GM21367 (cell line): Measurements from ENCODE around the gene ASGR1.
"Not testable (repeated sequence)": the region's sequence is repeated elsewhere in the genome, so short reads cannot be mapped to it uniquely, and the experiment has no call there.

Experiments
- ATAC-seq: cut with Tn5 transposase; IDR thresholded peaks from one replicate; pipeline ENCODE4 v1.9.1; 2021; ENCODE audit not compliant: unreplicated experiment

ASGR1 gene

DNA sequence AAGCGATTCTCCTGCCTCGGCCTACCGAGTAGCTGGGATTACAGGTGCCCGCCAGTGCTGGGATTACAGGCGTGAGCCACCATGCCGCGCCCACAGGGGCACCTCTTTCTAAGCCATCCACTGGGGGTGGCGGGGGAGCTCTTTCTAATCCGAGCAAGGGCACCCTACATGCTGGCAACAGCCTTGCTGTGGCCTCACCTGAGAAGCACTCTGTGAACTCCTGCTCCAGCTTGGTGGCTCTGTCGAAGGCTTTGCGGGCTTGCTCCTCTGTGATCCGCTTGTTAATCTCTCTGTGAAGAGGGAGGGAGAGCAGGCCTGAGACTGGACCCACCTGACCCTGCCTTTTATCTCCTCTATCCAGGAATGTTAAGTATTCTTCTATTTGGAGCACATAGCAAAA lies 11.9 kb upstream of the ASGR1 start:
- ATAC-seq, result no peak

DNA sequence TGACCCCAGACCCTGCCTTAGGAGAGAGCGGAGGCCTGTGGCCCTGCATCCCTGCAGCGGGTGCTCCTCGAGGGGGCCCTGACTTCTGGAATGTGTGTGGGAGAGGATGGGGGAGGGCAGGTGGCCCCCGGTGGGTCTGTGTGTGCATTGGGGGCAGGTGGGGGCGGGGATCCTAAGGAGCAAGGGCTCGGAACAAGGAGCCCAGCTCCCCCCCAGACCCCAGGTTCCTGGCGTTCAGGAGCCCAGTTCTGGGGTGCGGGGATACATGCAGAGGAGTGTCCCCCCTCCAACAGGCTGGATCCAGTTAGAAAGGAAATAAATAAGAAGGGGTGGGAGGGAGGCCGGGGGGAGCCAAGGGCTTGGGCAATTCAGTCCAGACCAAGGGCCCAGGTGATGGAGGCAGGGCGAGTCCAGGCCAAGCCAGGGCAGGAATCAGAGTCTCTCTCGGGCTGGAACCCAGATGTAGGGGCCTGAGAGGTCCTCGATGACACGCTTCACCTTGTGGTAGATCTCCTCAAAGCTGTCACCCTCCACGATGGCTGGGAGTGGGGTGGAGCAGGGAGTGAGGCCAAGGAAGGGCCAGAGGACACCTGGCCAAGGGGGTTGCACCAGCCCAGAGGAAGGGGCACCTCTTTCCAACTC lies 11.2 kb upstream of the ASGR1 start:
- no peak for ATAC-seq

GRCh38 chr17:7186241-7186640 lies 7.1 kb upstream of the ASGR1 start:
- no peak for ATAC-seq

DNA sequence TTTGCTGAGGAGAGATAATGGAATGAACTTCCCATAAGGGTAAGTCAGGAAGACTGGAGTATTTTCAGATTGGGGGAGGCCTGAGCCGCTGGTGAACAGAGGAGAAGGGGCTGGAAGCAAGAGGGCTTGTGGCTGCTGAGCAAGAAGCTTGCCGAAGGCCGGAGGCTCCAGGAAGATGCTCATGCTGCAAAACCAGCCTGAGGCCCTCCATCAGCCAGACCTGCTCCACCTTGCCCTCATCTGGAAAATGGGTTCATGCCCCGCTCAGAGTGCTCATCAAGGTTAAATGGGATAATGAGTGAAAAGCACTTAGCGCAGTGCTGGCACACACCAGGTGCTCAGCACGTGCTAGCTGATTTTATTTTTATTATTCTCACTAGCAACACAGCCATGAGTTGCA lies 5.5 kb upstream of the ASGR1 start:
- no peak for ATAC-seq

DNA sequence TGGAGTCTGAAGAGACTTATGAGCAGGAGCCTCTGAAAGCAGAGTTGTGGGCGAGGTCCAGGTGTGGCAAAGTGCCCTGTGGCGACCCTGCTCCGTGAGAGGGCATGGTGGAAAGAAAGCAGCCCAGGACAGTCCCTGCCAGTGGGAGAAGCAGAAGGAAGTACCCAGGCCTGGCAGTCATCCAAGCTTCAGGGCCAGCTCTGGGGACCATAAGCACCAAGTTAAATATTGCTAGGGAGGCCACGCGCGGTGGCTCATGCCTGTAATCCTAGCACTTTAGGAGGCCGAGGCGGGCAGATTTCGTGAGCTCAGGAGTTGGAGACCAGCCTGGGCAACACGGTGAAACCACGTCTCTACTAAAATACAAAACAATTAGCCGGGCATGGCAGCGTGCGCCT lies 4.9 kb upstream of the ASGR1 start:
- ATAC-seq, result no peak

DNA sequence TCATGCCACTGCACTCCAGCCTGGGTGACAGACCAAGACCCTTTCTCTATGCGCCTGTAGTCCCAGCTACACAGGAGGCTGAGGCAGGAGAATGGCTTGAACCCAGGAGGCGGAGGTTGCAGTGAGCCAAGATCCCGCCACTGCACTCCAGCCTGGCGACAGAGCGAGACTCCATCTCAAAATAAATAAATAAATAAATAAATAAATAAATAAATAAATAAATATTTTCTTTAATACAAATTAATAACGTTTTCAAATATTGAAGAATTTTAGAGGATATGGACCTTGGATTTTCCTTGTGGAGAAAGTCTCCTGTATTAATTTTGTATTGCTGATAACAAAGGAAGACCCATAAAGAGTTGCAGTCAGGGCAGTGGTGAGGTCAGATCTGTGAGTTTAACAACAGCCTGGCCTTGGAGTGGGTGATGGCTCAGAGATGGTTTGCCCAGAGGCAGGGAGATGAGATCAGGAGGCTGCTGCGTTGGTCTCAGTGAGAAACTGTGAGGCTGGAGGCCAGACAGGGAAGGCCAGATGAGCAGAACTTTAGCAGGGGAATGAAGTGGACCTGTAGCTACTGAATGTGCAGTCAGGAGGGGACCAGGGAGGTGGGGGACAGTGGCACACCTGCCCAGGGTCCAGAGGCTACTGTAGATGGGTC lies 4.4 kb upstream of the ASGR1 start:
- no peak for ATAC-seq

DNA sequence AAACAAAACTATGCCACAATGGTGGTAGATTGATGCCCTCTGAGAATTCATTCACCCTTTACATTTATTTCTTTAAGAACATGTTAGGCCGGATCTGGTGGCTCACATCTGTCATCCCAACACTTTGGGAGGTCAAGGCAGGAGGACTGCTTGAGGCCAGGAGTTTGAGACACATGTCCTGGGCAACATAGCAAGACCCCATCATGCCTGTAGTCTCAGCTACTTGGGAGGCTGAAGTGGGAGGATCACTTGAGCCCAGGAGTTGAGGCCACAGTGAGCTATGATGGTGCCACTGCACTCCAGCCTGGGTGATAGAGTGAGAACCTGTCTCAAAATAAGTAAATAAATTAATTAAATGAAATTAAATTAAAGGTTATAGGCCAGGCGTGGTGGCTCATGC lies 2.9 kb upstream of the ASGR1 start:
- ATAC-seq, result not testable (repeated sequence)

GRCh38 chr17:7178973-7179316 lies 225 bp downstream of the ASGR1 start:
- no peak for ATAC-seq

DNA sequence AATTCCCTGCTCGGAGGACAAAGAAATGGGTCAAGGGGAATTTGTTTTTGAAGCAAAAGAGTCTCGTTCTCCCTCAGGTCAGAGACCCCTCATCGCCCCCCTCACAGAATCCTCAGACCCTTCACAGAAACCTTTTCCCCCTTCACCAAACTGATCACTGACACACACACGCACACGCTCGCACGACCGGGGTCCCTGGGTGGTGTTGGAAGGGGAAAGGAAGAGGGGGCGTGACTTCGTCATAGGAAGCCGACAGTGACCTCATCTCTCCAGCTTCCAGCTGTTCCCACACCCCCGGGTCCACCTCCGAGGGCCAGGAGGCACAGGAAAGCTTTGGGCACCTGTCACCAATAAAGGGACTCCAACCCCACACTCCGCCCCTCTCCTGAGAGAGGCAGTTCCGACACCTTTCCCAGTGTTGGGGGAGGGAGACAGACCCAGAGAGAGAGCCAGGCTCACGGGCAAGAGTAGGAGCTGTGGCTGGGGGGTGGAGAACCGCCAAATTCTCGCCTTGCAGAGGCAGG lies 1.2 kb downstream of the ASGR1 start:
- ATAC-seq, result no peak

- ATAC-seq, result no peak
Measured at GRCh38 chr17:7177191-7177953, 1.8 kb downstream of the ASGR1 start.

DNA sequence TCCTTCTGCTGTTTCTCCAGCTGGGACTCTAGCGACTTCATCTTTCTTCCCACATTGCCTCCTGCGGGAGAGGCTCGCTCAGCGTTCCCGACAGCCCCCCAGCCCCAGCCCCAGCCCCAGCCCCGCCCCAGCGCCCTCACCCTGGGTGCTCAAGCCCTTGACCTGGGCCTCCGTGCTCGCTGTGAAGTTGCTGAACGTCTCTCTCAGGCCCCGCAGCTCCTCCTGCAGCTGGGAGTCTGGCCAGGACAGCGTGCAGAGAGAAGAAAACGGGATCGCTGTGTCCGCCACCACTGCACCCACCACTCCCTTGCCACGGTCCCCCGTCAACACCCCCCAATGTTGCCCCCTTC lies 2.4 kb downstream of the ASGR1 start:
- no peak for ATAC-seq

- no peak for ATAC-seq
Measured at GRCh38 chr17:7176107-7176840, 2.9 kb downstream of the ASGR1 start.

DNA sequence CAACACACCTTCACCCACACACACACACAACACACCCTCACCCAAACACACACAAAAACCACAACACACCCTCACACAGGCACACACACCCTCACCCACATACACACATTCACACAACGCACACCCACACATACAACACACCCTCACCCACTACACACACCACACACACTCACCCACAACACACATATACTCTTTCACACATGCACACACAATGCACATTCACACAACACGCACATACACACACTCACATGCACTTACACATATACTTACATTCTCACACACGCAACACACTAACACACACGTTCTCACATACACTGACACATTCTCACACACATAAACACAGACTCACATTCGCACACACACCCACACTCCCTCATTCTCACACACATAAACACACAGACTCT lies 3.8 kb downstream of the ASGR1 start:
- ATAC-seq, result no peak

DNA sequence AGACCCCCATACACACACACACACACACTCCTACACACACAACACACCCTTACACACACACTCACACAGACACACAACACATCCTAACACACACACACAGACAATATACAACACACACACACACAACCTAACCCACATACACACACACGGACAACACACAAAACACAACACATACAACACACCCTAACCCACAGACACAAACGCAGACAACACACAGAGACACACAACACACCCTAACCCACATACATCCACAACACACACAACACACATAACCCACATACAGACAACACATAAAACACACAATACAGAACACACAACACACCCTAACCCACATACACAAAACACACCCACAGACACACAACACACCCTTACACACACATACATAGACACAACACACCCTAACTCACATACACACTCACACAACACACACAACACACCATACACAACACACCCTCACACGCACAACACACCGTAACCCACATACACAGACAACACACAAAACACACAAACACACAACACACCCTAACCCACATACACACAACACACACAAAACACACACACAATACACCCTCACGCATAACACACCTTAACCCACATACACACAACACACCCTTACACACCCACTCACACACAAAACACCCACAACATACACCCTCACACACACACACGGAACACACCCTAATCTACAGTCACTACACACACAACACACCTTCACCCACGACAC lies 4.4 kb downstream of the ASGR1 start:
- no peak for ATAC-seq

DNA sequence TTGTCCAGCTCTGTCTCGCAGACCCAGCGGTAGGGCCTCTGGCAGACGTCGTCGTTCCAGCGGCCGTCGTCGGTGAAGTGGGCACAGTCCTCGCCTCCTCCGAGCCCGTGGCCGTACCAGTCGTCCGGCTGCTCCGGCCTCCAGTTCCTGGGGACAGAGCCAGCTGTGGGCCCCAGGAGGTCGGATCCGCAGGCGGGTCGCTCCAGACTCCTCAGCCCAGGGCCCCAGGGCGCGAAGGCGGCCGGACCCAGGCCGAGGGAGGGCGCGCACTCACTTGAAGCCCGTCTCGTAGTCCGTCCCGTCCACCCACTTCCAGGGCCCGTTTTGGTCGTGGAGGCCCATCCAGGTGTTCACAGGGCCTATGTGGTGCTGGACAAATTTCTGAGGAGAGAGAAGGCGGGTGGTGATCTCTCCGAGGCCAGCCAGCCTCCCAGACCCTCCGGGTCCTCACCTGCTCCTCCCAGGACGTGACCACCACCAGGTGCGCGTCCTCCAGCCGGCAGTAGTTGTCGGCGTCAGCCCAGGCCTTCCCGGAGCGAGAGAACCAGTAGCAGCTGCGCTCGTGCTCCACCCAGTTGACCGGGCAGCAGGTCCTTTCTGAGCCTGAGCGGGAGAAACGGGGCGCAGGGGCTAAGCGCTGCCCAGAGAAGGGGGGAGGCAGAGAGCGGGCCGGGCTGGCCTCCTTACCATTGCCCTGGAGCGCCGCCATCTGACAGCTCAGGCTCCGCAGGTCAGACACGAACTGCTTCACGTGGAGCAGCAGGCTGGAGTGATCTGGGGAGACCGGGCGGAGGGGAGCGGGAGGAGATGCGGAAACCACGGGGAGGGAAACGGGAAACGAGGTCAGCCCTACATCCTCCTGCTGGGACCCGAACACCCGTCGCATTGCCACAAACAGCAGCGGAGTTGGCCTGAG lies 5.2 kb downstream of the ASGR1 start:
- no peak for ATAC-seq

DNA sequence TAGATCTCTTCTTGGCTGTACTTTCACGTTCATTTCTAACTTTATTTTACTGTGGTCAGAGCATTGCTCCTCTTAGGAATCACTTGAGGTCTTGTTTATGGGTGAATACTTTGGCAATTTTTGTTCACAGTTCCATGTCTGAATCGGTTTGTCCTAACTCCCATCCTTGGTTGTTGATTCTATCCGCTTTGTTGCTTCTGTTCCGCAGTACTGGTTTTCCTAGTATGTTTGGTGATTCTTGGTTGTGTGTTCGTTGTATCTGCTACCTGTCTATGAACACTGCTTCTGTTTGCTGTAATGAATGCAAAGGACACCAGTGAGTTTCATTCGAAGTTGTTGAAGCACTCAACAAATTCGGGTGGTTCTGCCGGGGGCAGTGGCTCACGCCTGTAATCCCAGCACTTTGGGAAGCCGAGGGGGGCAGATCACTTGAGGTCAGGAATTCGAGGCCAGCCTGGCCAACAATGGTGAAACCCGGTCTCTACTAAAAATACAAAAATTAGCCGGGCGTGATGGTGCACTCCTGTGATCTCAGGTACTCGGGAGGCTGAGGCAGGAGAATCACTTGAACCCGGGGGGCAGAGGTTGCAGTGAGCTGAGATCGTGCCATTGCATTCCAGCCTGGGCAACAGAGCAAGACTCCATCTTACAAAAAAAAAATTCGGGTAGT lies 6.5 kb downstream of the ASGR1 start:
- ATAC-seq, result not testable (repeated sequence)

DNA sequence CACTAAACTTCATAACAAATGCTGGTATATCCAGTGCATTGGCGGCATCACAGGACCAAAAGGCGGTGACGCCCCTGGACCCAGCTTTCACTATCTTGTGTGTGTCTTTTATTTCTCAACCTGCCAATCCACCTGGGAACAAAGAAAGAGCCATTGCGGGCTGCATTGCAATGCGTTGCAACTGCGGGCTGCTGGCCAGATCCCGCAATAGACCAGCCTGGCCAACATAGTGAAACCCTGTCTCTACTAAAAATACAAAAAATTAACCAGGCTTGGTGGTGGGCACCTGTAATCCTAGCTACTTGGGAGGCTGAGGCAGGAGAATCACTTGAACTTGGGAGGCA lies 9.6 kb downstream of the ASGR1 start:
- ATAC-seq, result not testable (repeated sequence)

DNA sequence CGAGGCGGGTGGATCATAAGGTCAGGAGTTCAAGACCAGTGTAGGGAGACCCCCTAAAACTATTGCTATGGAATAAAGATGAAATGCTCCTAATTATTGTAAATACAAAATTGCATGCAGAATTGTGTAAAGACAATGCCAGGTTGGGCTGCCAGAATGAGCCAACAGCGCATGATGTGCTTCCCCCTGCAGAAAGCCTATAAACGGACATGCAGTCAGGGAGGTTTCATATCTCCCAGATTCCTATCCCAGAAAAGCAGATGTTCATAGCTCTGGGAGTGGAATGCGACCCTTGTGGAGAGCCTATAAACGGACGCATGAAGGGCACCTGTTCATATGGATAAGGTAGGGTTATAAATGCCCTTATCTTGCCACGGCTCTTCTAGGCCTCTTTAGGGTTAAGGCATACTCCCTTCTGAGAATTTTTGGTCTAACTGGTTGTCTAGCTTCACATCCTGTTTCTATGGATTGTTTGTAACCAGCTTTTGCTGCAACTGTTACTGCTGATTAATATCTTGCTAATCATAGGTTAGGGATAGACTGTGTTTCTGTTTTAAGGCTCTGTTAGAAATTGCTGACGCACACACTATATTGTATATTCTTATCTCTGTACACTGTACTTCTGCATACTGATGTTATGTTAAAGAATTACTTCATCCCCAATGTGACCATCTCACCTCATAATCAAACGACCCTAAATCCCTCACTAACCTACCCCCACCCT lies 10.2 kb downstream of the ASGR1 start:
- not testable (repeated sequence) for ATAC-seq

- ATAC-seq, result no peak
Measured at GRCh38 chr17:7167832-7168231, 11.3 kb downstream of the ASGR1 start.
